HCT116 (cell line): ENCODE data around the gene GABRA4.

ENCODE experiments used
- CEBPB ChIP-seq: IDR thresholded peaks from 2 replicates; pipeline ENCODE4 v1.6.1; 2012; ENCODE audit warnings: low read depth
- CTCF ChIP-seq, 3 experiments: fragments of 200-600 bp in 1 of 3; sonication (generic) in 1 of 3; IDR thresholded peaks in 2 of 3; conservative IDR thresholded peaks in 1 of 3; 2 replicates each; pipeline ENCODE4 v1.5.1; 2012 to 2017; ENCODE audit warnings: low read depth in 2 of 3, low read length in 2 of 3, antibody characterized with exemption in 1 of 3, borderline replicate concordance in 1 of 3, control low read depth in 1 of 3, mild to moderate bottlenecking in 1 of 3, mixed read lengths in 1 of 3, mixed run types in 1 of 3, moderate library complexity in 1 of 3; ENCODE audit not compliant: insufficient read depth in 1 of 3
- EGR1 ChIP-seq: IDR thresholded peaks from 2 replicates; pipeline ENCODE4 v1.6.1; 2012; ENCODE audit warnings: low read depth
- ELF1 ChIP-seq: IDR thresholded peaks from 2 replicates; pipeline ENCODE4 v1.6.1; 2012; ENCODE audit warnings: low read depth, borderline replicate concordance
- EZH2 ChIP-seq: fragments of 200-600 bp; sonication (generic); IDR thresholded peaks from 2 replicates; pipeline ENCODE4 v1.6.1; 2017; ENCODE audit warnings: antibody characterized with exemption, mixed run types
- EZH2phosphoT487 ChIP-seq: fragments of 200-600 bp; IDR thresholded peaks from 2 replicates; pipeline ENCODE4 v1.6.1; 2018; ENCODE audit warnings: antibody characterized with exemption, borderline replicate concordance
- JUND ChIP-seq: IDR thresholded peaks from 2 replicates; pipeline ENCODE4 v1.6.1; 2012
- MAX ChIP-seq: IDR thresholded peaks from 2 replicates; pipeline ENCODE4 v1.6.1; 2012
- POLR2A ChIP-seq: IDR thresholded peaks from 2 replicates; pipeline ENCODE4 v1.7.0; 2011; ENCODE audit warnings: borderline replicate concordance; ENCODE audit not compliant: insufficient read depth, insufficient read length; ENCODE audit errors: extremely low read depth
- POLR2AphosphoS5 ChIP-seq: IDR thresholded peaks from 2 replicates; pipeline ENCODE4 v1.6.1; 2011; ENCODE audit warnings: mild to moderate bottlenecking, low read depth, low read length, moderate library complexity
- RAD21 ChIP-seq: IDR thresholded peaks from 2 replicates; pipeline ENCODE4 v1.6.1; 2012; ENCODE audit warnings: low read depth, mild to moderate bottlenecking
- SIN3A ChIP-seq: IDR thresholded peaks from 2 replicates; pipeline ENCODE4 v1.6.1; 2012; ENCODE audit warnings: low read depth
- ZFX ChIP-seq: fragments of 450-650 bp; IDR thresholded peaks from 2 replicates; pipeline ENCODE4 v1.6.1; 2017
- ZNF274 ChIP-seq: fragments of 200-500 bp; sonication (Bioruptor generic); IDR thresholded peaks from 2 replicates; pipeline ENCODE4 v1.6.1; 2014; ENCODE audit warnings: mild to moderate bottlenecking, low read depth, low read length, inconsistent platforms

GRCh38 chr4:46922205-46922604 lies 71.2 kb downstream of the GABRA4 start:
- no peak for TF ChIP-seq CTCF (IDR thresholded peaks at IDR 0.05 in 2 of 3, conservative IDR thresholded peaks at IDR 0.05 in 1 of 3; ENCODE audit: borderline replicate concordance in 1 of 3, insufficient read depth in 1 of 3, low read depth in 2 of 3, low read length in 2 of 3)
- TF ChIP-seq SIN3A: no peak
- TF ChIP-seq ZNF274: no peak
- no peak for TF ChIP-seq EGR1
- no peak for TF ChIP-seq ELF1
- TF ChIP-seq CEBPB: no peak
- TF ChIP-seq POLR2AphosphoS5: no peak
- no peak for TF ChIP-seq POLR2A
- no peak for TF ChIP-seq ZFX
- TF ChIP-seq MAX: no peak
- TF ChIP-seq JUND: no peak
- TF ChIP-seq EZH2phosphoT487: no peak
- no peak for TF ChIP-seq RAD21
- no peak for TF ChIP-seq EZH2
